Activated naive CD4-positive, alpha-beta T cell treated with anti-CD3 and anti-CD28 coated beads, Interleukin-2, amount 50 U/mL, for 72 hours (primary cell): Measurements from ENCODE around the gene MS4A10. TPM values are rescaled to one million over a fixed set of nuclear protein-coding genes. Genes with fewer than 3 reads are reported as not detected.
"Not testable (repeated sequence)": the region's sequence is repeated elsewhere in the genome, so short reads cannot be mapped to it uniquely, and the experiment has no call there.

Source experiments
- ATAC-seq, 2 donors: fragments of 150-1000 bp; cut with Tn5 transposase; 2 replicates each; pipeline ENCODE4 v1.10.0; 2021; ENCODE audit warnings: mild to moderate bottlenecking in 2 of 2, moderate library complexity in 2 of 2
- DNase-seq, 2 donors: peaks; one replicate each; pipeline ENCODE4 v3.0.0; 2021 to 2022; ENCODE audit warnings: low spot score in 2 of 2
- H3K27ac Mint-ChIP-seq, 2 donors: one replicate each; pipeline ENCODE4 v1.8.0; 2022; ENCODE audit warnings: mild to moderate bottlenecking in 2 of 2, mixed read lengths in 2 of 2
- H3K36me3 Mint-ChIP-seq, 2 donors: one replicate each; pipeline ENCODE4 v1.8.0; 2022; ENCODE audit warnings: mixed read lengths in 2 of 2
- H3K9me3 Mint-ChIP-seq, 2 donors: one replicate each; pipeline ENCODE4 v1.8.0; 2022; ENCODE audit warnings: mixed read lengths in 2 of 2
- total RNA-seq, 2 donors: library from RNA; stranded (reverse); gene quantifications; one replicate each; pipeline ENCODE4 v1.2.3, GENCODE V29; 2022

MS4A10 gene
- not detected for total RNA-seq

GRCh38 chr11:60785136-60785535, at the start of gene MS4A10:
Gene MS4A10, plus strand, starts transcription at chr11:60785333. Its CDS starts 5,003 bp downstream, at chr11:60790336.
- Mint-ChIP-seq H3K27ac (peak within 1 kb of the TSS in 1 of 2 donors; percentile 65), H3K9me3 (no peaks in the 10 kb centered on the region), H3K36me3 (no peaks in the 10 kb centered on the region)
- ATAC-seq: no peak
- DNase-seq: no peak

- DNase-seq: no peak
- no peak overlapping the region for H3K27ac Mint-ChIP-seq
- no peaks in the 10 kb centered on the region for H3K36me3 Mint-ChIP-seq
- ATAC-seq: no peak
- no peaks in the 10 kb centered on the region for H3K9me3 Mint-ChIP-seq
Observed at GRCh38 chr11:60739114-60739513, 46.0 kb upstream of the MS4A10 start.

GRCh38 chr11:60740573-60740972, 44.6 kb upstream of the MS4A10 start:
- H3K36me3 Mint-ChIP-seq: no peaks in the 10 kb centered on the region
- ATAC-seq (no peak), DNase-seq (no peak)
- H3K9me3 Mint-ChIP-seq: no peaks in the 10 kb centered on the region
- no peak overlapping the region for H3K27ac Mint-ChIP-seq

- no peak overlapping the region for H3K27ac Mint-ChIP-seq
- H3K9me3 Mint-ChIP-seq: no peaks in the 10 kb centered on the region
- no peaks in the 10 kb centered on the region for H3K36me3 Mint-ChIP-seq
Observed at GRCh38 chr11:60741421-60741820, 43.7 kb upstream of the MS4A10 start.

DNA sequence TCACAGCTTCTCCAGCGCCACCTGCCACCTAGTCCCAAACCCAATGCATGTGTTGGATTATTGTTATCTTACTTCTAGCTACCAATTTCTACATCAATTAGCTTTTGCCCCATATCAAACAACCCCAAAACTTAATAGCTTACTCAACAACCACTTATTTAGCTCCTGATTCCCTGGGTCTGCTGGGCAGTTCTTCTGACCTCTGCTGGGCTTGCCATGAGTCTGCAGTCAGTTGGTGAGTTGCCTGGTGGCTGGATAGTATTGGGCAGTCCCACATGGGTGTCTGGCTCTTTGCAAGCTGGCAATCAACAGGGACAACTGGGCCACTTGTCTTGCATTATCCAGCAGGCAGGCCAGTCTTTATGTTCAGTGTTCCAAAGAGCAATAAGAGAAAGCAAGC, 42.1 kb upstream of the MS4A10 start:
- Mint-ChIP-seq H3K9me3 (peaks cover 5 to 6% of the 10 kb centered on the region in 2 donors), H3K27ac (no peak overlapping the region), H3K36me3 (no peaks in the 10 kb centered on the region)
- DNase-seq: no peak
- ATAC-seq: no peak

More at GRCh38 chr11:60741421-60741820, 43.7 kb upstream of the MS4A10 start:
- DNase-seq (no peak), ATAC-seq (no peak)

DNA sequence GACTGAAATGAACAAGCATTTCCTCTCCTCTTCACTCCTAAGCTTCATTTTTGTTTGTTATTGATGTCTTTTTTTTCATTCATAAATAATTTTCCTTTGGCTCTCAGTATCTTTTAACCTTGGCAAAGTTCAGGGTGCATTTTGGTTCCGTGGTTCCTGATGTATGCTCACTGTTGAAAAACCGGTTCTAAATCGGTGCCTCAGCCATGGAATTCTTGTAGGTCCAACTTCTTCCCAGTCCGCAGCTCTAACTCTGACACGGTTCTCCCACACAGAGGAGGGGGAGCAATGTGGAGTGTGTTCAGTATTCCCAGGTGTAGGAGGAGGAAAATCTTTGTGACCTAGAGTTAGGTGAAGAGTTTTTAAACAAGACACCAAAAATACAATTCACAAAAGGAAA, 41.0 kb upstream of the MS4A10 start:
- Mint-ChIP-seq H3K36me3 (no peaks in the 10 kb centered on the region), H3K27ac (no peak overlapping the region)
- no peak for ATAC-seq

GRCh38 chr11:60747359-60747873, 37.7 kb upstream of the MS4A10 start:
- H3K27ac Mint-ChIP-seq: no peak overlapping the region
- no peaks in the 10 kb centered on the region for H3K36me3 Mint-ChIP-seq
- ATAC-seq (no peak), DNase-seq (no peak)
- peaks cover 5 to 6% of the 10 kb centered on the region in 2 donors for H3K9me3 Mint-ChIP-seq

More for the DNA sequence above, 41.0 kb upstream of the MS4A10 start:
- peaks cover 5 to 6% of the 10 kb centered on the region in 2 donors for H3K9me3 Mint-ChIP-seq
- DNase-seq: no peak

DNA sequence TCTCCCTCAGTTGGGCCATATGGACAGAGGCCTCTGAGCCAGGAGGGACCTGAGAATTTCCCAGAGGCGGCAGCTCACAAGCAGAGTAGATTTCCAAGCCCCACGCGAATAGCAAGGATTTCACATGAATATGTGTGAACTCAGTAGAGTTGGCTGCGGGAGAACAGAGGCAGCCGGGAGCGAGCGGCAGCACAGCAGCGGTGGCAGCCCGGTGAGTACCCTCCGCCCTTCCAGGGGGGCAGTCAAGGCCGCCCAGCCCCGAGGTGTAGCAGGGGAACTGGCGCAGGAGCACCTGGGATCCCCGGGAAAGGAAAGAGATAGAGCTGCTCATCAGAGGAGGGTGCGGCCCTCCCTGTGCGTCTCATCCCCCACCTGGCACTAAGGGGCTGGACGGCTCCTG, 36.9 kb upstream of the MS4A10 start:
- DNase-seq: no peak
- Mint-ChIP-seq H3K36me3 (no peaks in the 10 kb centered on the region), H3K9me3 (peaks cover 5 to 6% of the 10 kb centered on the region in 2 donors), H3K27ac (no peak overlapping the region)
- no peak for ATAC-seq

- H3K9me3 Mint-ChIP-seq: peaks cover 5 to 6% of the 10 kb centered on the region in 2 donors
- no peak for ATAC-seq
- DNase-seq: no peak
- H3K36me3 Mint-ChIP-seq: no peaks in the 10 kb centered on the region
- no peak overlapping the region for H3K27ac Mint-ChIP-seq
Observed at GRCh38 chr11:60748821-60749220, 36.3 kb upstream of the MS4A10 start.

GRCh38 chr11:60750911-60751310, 34.2 kb upstream of the MS4A10 start:
- no peak for ATAC-seq
- Mint-ChIP-seq H3K36me3 (no peaks in the 10 kb centered on the region), H3K9me3 (peaks cover 5 to 6% of the 10 kb centered on the region in 2 donors), H3K27ac (no peak overlapping the region)
- no peak for DNase-seq

GRCh38 chr11:60753309-60753708, 31.8 kb upstream of the MS4A10 start:
- Mint-ChIP-seq H3K36me3 (no peaks in the 10 kb centered on the region), H3K9me3 (no peaks in the 10 kb centered on the region), H3K27ac (no peak overlapping the region)
- DNase-seq (no peak), ATAC-seq (no peak)

GRCh38 chr11:60754887-60755286, 30.2 kb upstream of the MS4A10 start:
- no peak for DNase-seq

DNA sequence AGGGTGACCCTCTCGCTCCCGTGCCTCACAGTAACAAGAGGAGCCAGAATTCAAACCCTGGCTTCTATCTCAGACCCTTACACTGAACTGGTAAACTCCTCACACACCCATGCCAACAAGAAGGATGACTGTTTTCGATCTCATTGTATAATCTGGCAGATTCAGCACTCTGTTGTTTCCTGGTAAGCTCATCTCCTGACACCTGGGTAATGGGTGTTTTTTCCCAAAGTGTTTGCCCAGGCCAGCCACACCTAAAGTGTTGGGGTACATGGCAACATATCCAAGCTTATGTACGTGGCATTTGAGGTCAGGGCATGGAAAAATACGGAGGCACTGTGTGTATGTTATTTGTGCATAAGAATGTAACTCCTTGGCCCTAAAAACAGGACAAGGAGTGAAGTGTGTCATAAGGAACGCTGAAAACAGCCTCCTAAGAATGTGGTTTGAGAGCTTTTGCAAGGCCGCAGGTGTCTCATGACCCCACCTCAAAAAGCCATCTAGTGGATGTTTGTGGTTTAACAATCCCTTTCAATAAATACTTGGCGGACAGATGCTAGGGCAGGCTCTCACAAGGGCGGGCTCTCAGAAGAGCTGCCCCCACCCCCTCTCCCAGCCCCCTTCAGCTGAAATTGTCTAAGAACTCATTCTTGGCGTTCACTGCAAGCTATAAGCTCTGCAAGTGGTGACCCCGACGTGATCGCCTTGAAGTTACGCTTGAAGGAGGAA, 28.7 kb upstream of the MS4A10 start, which contains the start of gene MS4A15:
MS4A15 (plus strand) TSS at position 561 of the 726 bp plus-strand sequence. CDS start 6,867 bp downstream, outside the sequence.
- ATAC-seq (no peak), DNase-seq (no peak)
- no peaks in the 10 kb centered on the region for H3K9me3 Mint-ChIP-seq
- H3K36me3 Mint-ChIP-seq: no peaks in the 10 kb centered on the region
- H3K27ac Mint-ChIP-seq: no peak within 1 kb of the TSS

More at GRCh38 chr11:60754887-60755286, 30.2 kb upstream of the MS4A10 start:
- no peak for ATAC-seq
- Mint-ChIP-seq H3K36me3 (no peaks in the 10 kb centered on the region), H3K9me3 (no peaks in the 10 kb centered on the region), H3K27ac (no peak overlapping the region)

- no peak for DNase-seq
- H3K27ac Mint-ChIP-seq: no peak overlapping the region
- no peaks in the 10 kb centered on the region for H3K9me3 Mint-ChIP-seq
- no peaks in the 10 kb centered on the region for H3K36me3 Mint-ChIP-seq
- ATAC-seq: no peak
Observed at GRCh38 chr11:60757231-60757800, 27.8 kb upstream of the MS4A10 start.

DNA sequence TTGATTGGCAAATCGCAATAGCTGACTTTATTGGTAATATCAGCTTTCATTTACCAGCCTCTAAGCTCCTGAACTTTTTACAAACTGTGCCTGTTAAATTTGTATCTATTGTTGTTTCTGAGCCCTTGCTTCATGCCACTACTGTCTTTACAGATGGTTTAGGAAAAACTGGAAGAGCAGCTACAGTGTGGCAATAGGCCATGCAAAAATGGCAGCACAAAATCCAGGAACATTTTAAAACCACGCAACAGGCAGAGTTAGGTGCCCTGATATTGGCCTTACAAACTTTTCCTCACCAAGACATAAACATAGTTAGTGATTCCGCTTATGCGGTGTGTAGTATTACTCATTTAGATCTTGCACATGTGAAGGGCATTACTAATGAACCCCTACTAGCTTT, 26.5 kb upstream of the MS4A10 start:
- not testable (repeated sequence) for H3K9me3 Mint-ChIP-seq, H3K36me3 Mint-ChIP-seq, ATAC-seq, DNase-seq, H3K27ac Mint-ChIP-seq

- H3K9me3 Mint-ChIP-seq, H3K27ac Mint-ChIP-seq, ATAC-seq, DNase-seq, H3K36me3 Mint-ChIP-seq: not testable (repeated sequence)
Observed at GRCh38 chr11:60759438-60760225, 25.5 kb upstream of the MS4A10 start.
